B cell (primary cell): ENCODE data around the gene LSM10.

ENCODE experiments used
- EZH2 ChIP-seq: IDR thresholded peaks from 2 replicates; pipeline ENCODE4 v1.6.1; 2012; ENCODE audit warnings: borderline replicate concordance, low read depth, mild to moderate bottlenecking, moderate library complexity, low read length; ENCODE audit not compliant: insufficient read depth, poor library complexity, severe bottlenecking
- TF ChIP-seq, protein P1 (sequence below): fragments of 200-600 bp; IDR thresholded peaks from one replicate; pipeline ENCODE4 v1.8.0; 2022; ENCODE audit warnings: antibody characterized with exemption, mild to moderate bottlenecking

DNA sequence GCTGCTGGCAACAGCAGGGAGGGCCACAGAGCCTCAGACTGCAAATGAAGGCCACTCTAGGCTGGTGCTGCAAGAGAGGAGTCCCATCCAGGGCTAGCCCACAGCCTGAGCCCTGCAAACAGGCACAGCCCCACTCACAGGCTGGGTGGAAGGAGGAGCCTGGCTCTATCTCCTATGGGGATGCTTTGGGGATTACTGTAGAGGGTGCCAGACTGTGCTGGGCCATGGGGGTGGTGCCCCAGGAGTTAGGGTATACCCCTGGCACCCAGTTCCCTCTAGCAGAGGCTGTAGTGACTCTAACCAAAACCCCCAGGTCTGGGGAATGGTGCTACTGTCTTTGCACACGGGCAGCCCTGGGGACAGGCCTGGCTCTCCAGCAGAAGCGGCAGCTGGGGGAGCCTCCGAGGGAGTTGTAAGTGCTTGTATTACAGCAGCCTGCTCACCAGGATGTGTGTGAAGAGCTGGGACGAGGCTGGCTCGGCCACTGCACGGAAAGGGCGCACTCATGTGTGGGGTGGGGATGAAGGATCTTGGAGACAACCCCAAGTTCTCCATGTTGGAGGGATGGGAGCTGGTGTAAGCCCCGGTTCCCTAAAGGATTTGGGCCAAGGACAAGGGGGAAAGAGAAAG, 50.9 kb downstream of the LSM10 start:
- TF ChIP-seq, protein P1, sequence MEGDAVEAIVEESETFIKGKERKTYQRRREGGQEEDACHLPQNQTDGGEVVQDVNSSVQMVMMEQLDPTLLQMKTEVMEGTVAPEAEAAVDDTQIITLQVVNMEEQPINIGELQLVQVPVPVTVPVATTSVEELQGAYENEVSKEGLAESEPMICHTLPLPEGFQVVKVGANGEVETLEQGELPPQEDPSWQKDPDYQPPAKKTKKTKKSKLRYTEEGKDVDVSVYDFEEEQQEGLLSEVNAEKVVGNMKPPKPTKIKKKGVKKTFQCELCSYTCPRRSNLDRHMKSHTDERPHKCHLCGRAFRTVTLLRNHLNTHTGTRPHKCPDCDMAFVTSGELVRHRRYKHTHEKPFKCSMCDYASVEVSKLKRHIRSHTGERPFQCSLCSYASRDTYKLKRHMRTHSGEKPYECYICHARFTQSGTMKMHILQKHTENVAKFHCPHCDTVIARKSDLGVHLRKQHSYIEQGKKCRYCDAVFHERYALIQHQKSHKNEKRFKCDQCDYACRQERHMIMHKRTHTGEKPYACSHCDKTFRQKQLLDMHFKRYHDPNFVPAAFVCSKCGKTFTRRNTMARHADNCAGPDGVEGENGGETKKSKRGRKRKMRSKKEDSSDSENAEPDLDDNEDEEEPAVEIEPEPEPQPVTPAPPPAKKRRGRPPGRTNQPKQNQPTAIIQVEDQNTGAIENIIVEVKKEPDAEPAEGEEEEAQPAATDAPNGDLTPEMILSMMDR = no peak
- TF ChIP-seq EZH2 = no peak
